ENCODE measurements around the gene KHDC1. TPM values are rescaled to one million over a fixed set of nuclear protein-coding genes. Genes with fewer than 3 reads are reported as not detected.

KHDC1 gene
- total and polyA plus RNA-seq, 4 donors, result 0.16 to 0.42 (median 0.25) TPM; not detected in 1

DNA sequence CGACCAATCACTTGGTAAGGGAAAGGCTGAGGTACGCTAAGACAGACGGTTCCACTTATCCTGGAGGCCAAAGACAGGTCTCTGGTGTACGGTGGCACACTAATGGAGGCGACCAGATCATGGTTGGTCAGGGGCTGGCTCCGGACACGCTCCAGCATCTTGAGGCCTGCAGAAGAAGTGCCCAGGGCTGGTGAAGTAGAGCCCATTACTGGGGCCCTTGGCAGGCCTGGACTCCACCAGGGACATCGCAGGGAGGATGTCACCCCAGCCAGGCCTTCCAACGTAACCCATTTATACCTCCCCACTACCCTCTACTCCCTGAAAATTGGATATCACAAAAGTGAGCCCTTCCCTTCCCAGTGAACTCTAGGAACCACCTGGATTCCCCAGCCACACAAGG, 53.9 kb downstream of the KHDC1 start:
- DNase-seq (ENCODE audit: low spot score), result no peak
- no peaks in the 10 kb centered on the region for H3K27me3 ChIP-seq (ENCODE audit: control insufficient read depth in 4 of 4, insufficient read depth in 4 of 4, low read length in 3 of 4)
- WGBS, result 76% methylated on average over 9 of the region's 9 CpGs
- TF ChIP-seq, protein P1, sequence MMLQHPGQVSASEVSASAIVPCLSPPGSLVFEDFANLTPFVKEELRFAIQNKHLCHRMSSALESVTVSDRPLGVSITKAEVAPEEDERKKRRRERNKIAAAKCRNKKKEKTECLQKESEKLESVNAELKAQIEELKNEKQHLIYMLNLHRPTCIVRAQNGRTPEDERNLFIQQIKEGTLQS (IDR thresholded peaks at IDR 0.05), result no peak
- TF ChIP-seq, protein P2, sequence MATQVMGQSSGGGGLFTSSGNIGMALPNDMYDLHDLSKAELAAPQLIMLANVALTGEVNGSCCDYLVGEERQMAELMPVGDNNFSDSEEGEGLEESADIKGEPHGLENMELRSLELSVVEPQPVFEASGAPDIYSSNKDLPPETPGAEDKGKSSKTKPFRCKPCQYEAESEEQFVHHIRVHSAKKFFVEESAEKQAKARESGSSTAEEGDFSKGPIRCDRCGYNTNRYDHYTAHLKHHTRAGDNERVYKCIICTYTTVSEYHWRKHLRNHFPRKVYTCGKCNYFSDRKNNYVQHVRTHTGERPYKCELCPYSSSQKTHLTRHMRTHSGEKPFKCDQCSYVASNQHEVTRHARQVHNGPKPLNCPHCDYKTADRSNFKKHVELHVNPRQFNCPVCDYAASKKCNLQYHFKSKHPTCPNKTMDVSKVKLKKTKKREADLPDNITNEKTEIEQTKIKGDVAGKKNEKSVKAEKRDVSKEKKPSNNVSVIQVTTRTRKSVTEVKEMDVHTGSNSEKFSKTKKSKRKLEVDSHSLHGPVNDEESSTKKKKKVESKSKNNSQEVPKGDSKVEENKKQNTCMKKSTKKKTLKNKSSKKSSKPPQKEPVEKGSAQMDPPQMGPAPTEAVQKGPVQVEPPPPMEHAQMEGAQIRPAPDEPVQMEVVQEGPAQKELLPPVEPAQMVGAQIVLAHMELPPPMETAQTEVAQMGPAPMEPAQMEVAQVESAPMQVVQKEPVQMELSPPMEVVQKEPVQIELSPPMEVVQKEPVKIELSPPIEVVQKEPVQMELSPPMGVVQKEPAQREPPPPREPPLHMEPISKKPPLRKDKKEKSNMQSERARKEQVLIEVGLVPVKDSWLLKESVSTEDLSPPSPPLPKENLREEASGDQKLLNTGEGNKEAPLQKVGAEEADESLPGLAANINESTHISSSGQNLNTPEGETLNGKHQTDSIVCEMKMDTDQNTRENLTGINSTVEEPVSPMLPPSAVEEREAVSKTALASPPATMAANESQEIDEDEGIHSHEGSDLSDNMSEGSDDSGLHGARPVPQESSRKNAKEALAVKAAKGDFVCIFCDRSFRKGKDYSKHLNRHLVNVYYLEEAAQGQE (IDR thresholded peaks at IDR 0.05), result no peak
- TF ChIP-seq FOXA2 (IDR thresholded peaks at IDR 0.05), result no peak
- TF ChIP-seq, protein P3, sequence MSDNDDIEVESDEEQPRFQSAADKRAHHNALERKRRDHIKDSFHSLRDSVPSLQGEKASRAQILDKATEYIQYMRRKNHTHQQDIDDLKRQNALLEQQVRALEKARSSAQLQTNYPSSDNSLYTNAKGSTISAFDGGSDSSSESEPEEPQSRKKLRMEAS (IDR thresholded peaks at IDR 0.05), result no peak
- TF ChIP-seq GABPA (IDR thresholded peaks at IDR 0.05 in 1 of 2, conservative IDR thresholded peaks at IDR 0.05 in 1 of 2), result no peak
- no peak for TF ChIP-seq NR2F2 (IDR thresholded peaks at IDR 0.05)
- TF ChIP-seq, protein P4, sequence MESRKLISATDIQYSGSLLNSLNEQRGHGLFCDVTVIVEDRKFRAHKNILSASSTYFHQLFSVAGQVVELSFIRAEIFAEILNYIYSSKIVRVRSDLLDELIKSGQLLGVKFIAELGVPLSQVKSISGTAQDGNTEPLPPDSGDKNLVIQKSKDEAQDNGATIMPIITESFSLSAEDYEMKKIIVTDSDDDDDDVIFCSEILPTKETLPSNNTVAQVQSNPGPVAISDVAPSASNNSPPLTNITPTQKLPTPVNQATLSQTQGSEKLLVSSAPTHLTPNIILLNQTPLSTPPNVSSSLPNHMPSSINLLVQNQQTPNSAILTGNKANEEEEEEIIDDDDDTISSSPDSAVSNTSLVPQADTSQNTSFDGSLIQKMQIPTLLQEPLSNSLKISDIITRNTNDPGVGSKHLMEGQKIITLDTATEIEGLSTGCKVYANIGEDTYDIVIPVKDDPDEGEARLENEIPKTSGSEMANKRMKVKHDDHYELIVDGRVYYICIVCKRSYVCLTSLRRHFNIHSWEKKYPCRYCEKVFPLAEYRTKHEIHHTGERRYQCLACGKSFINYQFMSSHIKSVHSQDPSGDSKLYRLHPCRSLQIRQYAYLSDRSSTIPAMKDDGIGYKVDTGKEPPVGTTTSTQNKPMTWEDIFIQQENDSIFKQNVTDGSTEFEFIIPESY (IDR thresholded peaks at IDR 0.05), result no peak
- TF ChIP-seq FOXA1 (IDR thresholded peaks at IDR 0.05), result no peak
- no peak for TF ChIP-seq RXRA (IDR thresholded peaks at IDR 0.05)
- TF ChIP-seq EGR1 (IDR thresholded peaks at IDR 0.05; ENCODE audit: low read depth in 2 of 2), result no peak
- TF ChIP-seq, protein P5, sequence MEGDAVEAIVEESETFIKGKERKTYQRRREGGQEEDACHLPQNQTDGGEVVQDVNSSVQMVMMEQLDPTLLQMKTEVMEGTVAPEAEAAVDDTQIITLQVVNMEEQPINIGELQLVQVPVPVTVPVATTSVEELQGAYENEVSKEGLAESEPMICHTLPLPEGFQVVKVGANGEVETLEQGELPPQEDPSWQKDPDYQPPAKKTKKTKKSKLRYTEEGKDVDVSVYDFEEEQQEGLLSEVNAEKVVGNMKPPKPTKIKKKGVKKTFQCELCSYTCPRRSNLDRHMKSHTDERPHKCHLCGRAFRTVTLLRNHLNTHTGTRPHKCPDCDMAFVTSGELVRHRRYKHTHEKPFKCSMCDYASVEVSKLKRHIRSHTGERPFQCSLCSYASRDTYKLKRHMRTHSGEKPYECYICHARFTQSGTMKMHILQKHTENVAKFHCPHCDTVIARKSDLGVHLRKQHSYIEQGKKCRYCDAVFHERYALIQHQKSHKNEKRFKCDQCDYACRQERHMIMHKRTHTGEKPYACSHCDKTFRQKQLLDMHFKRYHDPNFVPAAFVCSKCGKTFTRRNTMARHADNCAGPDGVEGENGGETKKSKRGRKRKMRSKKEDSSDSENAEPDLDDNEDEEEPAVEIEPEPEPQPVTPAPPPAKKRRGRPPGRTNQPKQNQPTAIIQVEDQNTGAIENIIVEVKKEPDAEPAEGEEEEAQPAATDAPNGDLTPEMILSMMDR (IDR thresholded peaks at IDR 0.05; ENCODE audit: low read depth, low read length, missing input control), result no peak
- no peaks in the 10 kb centered on the region for H3K4me1 ChIP-seq (ENCODE audit: control insufficient read depth in 4 of 4, insufficient read depth in 4 of 4, low read length in 3 of 4)
- no peak overlapping the region for H3K9ac ChIP-seq (ENCODE audit: low read depth in 1 of 2, low read length in 2 of 2)
- H3K9me3 ChIP-seq (ENCODE audit: control insufficient read depth in 4 of 4, low read length in 3 of 4), result no peaks in the 10 kb centered on the region
- no peak overlapping the region for H3K27ac ChIP-seq (ENCODE audit: low read depth in 1 of 2, low read length in 2 of 2)
- no peak overlapping the region for H3K4me3 ChIP-seq (ENCODE audit: low read depth in 1 of 3, low read length in 3 of 3)
- H3K36me3 ChIP-seq (ENCODE audit: control insufficient read depth in 4 of 4, insufficient read depth in 3 of 4, low read depth in 1 of 4, low read length in 3 of 4), result no peaks in the 10 kb centered on the region

DNA sequence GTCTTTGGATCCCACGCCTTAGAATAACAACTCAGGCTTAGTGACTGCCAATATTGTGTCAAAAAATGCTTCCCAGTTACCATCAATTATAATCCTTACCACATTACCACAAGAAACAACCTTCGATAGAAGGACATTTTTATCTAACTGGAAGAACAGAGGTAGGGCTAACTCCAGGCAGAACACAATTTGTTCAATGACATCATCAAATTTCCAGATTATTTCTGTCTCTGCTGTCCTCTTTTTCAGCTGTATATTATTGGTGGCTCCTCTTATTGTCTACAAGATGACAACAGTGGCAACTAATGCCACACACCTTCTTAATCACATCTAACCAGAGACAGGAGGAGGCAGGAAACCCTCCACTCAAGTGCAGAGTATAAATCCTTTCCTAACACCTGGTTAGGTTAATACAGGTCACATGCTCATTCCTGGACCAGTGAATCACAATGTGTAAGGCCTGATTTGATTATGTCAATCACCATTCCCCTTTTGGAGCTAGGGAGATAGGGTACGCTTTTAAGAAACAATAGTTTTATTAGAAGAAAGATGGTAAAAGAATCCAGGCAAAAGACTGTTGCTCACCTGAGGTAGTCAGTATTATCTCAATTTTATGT, 55.7 kb downstream of the KHDC1 start:
- DNase-seq (ENCODE audit: low spot score), result no peak
- H3K27ac ChIP-seq (ENCODE audit: low read depth in 1 of 2, low read length in 2 of 2), result no peak overlapping the region
- no peak overlapping the region for H3K9ac ChIP-seq (ENCODE audit: low read depth in 1 of 2, low read length in 2 of 2)
- no peak overlapping the region for H3K4me3 ChIP-seq (ENCODE audit: low read depth in 1 of 3, low read length in 3 of 3)
- no peaks in the 10 kb centered on the region for H3K9me3 ChIP-seq (ENCODE audit: control insufficient read depth in 4 of 4, low read length in 3 of 4)
- H3K36me3 ChIP-seq (ENCODE audit: control insufficient read depth in 4 of 4, insufficient read depth in 3 of 4, low read depth in 1 of 4, low read length in 3 of 4), result no peaks in the 10 kb centered on the region
- WGBS, result 89% methylated on average over 3 of the region's 3 CpGs
- no peaks in the 10 kb centered on the region for H3K27me3 ChIP-seq (ENCODE audit: control insufficient read depth in 4 of 4, insufficient read depth in 4 of 4, low read length in 3 of 4)
- no peaks in the 10 kb centered on the region for H3K4me1 ChIP-seq (ENCODE audit: control insufficient read depth in 4 of 4, insufficient read depth in 4 of 4, low read length in 3 of 4)
- TF ChIP-seq FOXA2 (IDR thresholded peaks at IDR 0.05) (no peak), FOXA1 (IDR thresholded peaks at IDR 0.05) (no peak), RXRA (IDR thresholded peaks at IDR 0.05) (no peak), TAF1 (conservative IDR thresholded peaks at IDR 0.05) (no peak), RAD21 (IDR thresholded peaks at IDR 0.05) (no peak), YY1 (IDR thresholded peaks at IDR 0.05) (no peak), EGR1 (IDR thresholded peaks at IDR 0.05; ENCODE audit: low read depth in 2 of 2) (no peak), HNF4G (IDR thresholded peaks at IDR 0.05) (no peak), HNF4A (conservative IDR thresholded peaks at IDR 0.05) (no peak), SP1 (IDR thresholded peaks at IDR 0.05) (no peak)
- TF ChIP-seq, protein P2 (IDR thresholded peaks at IDR 0.05), result no peak
- TF ChIP-seq, protein P5 (IDR thresholded peaks at IDR 0.05; ENCODE audit: low read depth, low read length, missing input control), result no peak
- TF ChIP-seq, protein P1 (IDR thresholded peaks at IDR 0.05), result no peak
